HL-60 (cell line): ENCODE results near the gene AIMP2.

Experiments
- GABPA ChIP-seq: IDR thresholded peaks from 2 replicates; pipeline ENCODE4 v1.6.1; 2012; ENCODE audit warnings: low read depth
- POLR2AphosphoS5 ChIP-seq: IDR thresholded peaks from 2 replicates; pipeline ENCODE4 v1.6.1; 2012; ENCODE audit warnings: low read depth
- TF ChIP-seq, protein P1 (sequence below): IDR thresholded peaks from one replicate; pipeline ENCODE4 v1.5.1; 2011; ENCODE audit warnings: low read length, control low read depth, inconsistent platforms; ENCODE audit not compliant: insufficient read depth

DNA sequence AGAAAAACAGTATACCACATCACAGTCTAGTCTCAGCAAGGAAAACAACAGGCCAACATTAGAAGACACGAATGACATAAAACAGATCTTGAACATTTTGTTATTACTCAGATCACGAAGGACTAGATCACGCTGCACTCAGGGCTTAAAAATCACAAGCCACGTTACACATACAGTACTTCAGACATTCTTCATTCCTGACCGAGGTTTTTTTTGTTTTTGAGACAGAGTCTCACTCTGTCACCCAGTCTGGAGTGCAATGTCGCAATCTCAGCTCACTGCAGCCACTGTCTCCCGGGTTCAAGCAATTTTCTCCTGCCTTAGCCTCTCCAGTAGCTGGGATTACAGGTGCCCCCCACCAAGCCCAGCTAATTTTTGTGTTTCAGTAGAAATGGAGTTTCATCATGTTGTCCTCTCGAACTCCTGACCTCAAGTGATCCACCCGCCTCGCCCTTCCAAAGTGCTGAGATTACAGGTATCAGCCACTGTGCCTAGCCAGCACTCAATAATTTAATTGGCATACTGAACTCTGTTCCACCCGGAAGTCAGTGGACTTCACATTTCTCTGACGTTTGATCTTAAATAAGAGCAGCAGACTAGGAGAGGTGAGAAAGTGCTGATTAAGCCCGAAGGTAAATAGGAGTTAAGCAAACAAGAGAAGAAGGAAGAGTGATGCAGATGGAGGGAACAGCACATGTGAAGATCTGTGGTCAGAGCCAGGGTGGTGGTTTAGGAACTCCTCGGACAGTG, 3.5 kb downstream of the AIMP2 start:
- TF ChIP-seq GABPA (no peak), POLR2AphosphoS5 (no peak)
- TF ChIP-seq, protein P1, sequence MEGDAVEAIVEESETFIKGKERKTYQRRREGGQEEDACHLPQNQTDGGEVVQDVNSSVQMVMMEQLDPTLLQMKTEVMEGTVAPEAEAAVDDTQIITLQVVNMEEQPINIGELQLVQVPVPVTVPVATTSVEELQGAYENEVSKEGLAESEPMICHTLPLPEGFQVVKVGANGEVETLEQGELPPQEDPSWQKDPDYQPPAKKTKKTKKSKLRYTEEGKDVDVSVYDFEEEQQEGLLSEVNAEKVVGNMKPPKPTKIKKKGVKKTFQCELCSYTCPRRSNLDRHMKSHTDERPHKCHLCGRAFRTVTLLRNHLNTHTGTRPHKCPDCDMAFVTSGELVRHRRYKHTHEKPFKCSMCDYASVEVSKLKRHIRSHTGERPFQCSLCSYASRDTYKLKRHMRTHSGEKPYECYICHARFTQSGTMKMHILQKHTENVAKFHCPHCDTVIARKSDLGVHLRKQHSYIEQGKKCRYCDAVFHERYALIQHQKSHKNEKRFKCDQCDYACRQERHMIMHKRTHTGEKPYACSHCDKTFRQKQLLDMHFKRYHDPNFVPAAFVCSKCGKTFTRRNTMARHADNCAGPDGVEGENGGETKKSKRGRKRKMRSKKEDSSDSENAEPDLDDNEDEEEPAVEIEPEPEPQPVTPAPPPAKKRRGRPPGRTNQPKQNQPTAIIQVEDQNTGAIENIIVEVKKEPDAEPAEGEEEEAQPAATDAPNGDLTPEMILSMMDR: no peak
